Endothelial cell of umbilical vein (primary cell): Measurements from ENCODE around the gene TMEM40. TPM values are rescaled to one million over a fixed set of nuclear protein-coding genes. Genes with fewer than 3 reads are reported as not detected.

Experiments used
- BruUV-seq: library from RNA; stranded (reverse); fragments of 400-500 nt; replicated peaks from 2 replicates; lab custom pipeline; 2021; lab: Mats Ljungman, UMichigan
- CTCF ChIA-PET: fragments of 300-600, 350-600 bp; sonication (Branson Sonifier 250); formaldehyde crosslinking; loops from one replicate; lab custom pipeline; 2021; ENCODE audit warnings: antibody characterized with exemption, inconsistent platforms; lab: Charles Lee
- POLR2A ChIA-PET: fragments of 300-600, 350-600 bp; sonication (Branson Sonifier 250); formaldehyde crosslinking; loops from one replicate; lab custom pipeline; 2021; ENCODE audit warnings: antibody characterized with exemption, inconsistent platforms; lab: Charles Lee
- DNase-seq: peaks from one replicate; pipeline ENCODE4 v3.0.0-alpha.2; 2011; ENCODE audit warnings: low read depth, low spot score
- FAIRE-seq: peaks from 2 replicates; lab custom pipeline; 2011; peaks lifted over from hg19 to GRCh38; lab: Jason Lieb, UNC
- H2AFZ ChIP-seq: 2 replicates; pipeline ENCODE4 v1.6.0; 2012; ENCODE audit warnings: low read depth, low read length, control low read depth, inconsistent platforms
- H3K27ac ChIP-seq: 2 replicates; pipeline ENCODE4 v1.5.1; 2011; ENCODE audit warnings: low read depth, mild to moderate bottlenecking, control low read depth, low read length, moderate library complexity; ENCODE audit not compliant: insufficient read depth
- H3K27me3 ChIP-seq, 2 experiments: 2 replicates each; pipeline versions ENCODE4 v1.6.0 to v1.6.1; 2011; ENCODE audit warnings: low read length in 2 of 2, mixed read lengths in 1 of 2; ENCODE audit not compliant: control insufficient read depth in 2 of 2, insufficient read depth in 2 of 2
- H3K36me3 ChIP-seq, 2 experiments: 2 replicates in 1 of 2; 3 replicates in 1 of 2; pipeline ENCODE4 v1.5.1; 2011; ENCODE audit warnings: low read length in 2 of 2, mild to moderate bottlenecking in 1 of 2, moderate library complexity in 1 of 2; ENCODE audit not compliant: control insufficient read depth in 2 of 2, insufficient read depth in 2 of 2; ENCODE audit errors: extremely low read depth in 1 of 2
- H3K4me1 ChIP-seq: 3 replicates; pipeline ENCODE4 v1.5.1; 2011; ENCODE audit warnings: mild to moderate bottlenecking, low read length; ENCODE audit not compliant: control insufficient read depth, insufficient read depth; ENCODE audit errors: extremely low read depth
- H3K4me2 ChIP-seq: 2 replicates; pipeline ENCODE4 v1.6.1; 2011; ENCODE audit warnings: low read length, control low read depth, mixed read lengths; ENCODE audit not compliant: insufficient read depth
- H3K4me3 ChIP-seq, 3 experiments: fragments of 200-600 bp in 1 of 3; sonication (generic), shearing (Covaris generic) in 1 of 3; replicated peaks in 1 of 3; 2 replicates each; pipeline ENCODE4 v1.5.1; 2011 to 2016; ENCODE audit warnings: control low read depth in 3 of 3, low read length in 3 of 3, mild to moderate bottlenecking in 2 of 3, inconsistent platforms in 1 of 3, low read depth in 1 of 3, moderate library complexity in 1 of 3; ENCODE audit not compliant: insufficient read depth in 1 of 3
- H3K79me2 ChIP-seq: 2 replicates; pipeline ENCODE4 v1.6.0; 2012; ENCODE audit warnings: low read length, inconsistent platforms; ENCODE audit not compliant: control insufficient read depth, insufficient read depth
- H3K9ac ChIP-seq: replicated peaks from 2 replicates; pipeline ENCODE3; 2011; ENCODE audit warnings: low read length, control low read depth; ENCODE audit not compliant: insufficient read depth; ENCODE audit errors: extremely low read depth
- H3K9me1 ChIP-seq: replicated peaks from 3 replicates; pipeline ENCODE4 v1.6.0; 2011; ENCODE audit warnings: mild to moderate bottlenecking, low read length; ENCODE audit not compliant: control insufficient read depth, insufficient read depth; ENCODE audit errors: extremely low read depth
- H3K9me3 ChIP-seq: replicated peaks from 2 replicates; pipeline ENCODE4 v1.5.1; 2012; ENCODE audit warnings: low read length, inconsistent platforms; ENCODE audit not compliant: control insufficient read depth, insufficient read depth
- H4K20me1 ChIP-seq: replicated peaks from 2 replicates; pipeline ENCODE3; 2011; ENCODE audit warnings: mild to moderate bottlenecking, low read length; ENCODE audit not compliant: control insufficient read depth, insufficient read depth; ENCODE audit errors: extremely low read depth
- CTCF ChIP-seq, 2 donors: IDR thresholded peaks; 1 replicate in 1 of 2; 2 replicates in 1 of 2; pipeline ENCODE4 v1.5.1; 2011; ENCODE audit warnings: low read length in 2 of 2, mild to moderate bottlenecking in 2 of 2, moderate library complexity in 2 of 2, control low read depth in 1 of 2, inconsistent platforms in 1 of 2, low read depth in 1 of 2; ENCODE audit not compliant: insufficient read depth in 1 of 2; ENCODE audit errors: extremely low read depth in 1 of 2
- EZH2 ChIP-seq: IDR thresholded peaks from 2 replicates; pipeline ENCODE4 v1.6.1; 2012; ENCODE audit warnings: borderline replicate concordance, low read depth, mild to moderate bottlenecking, moderate library complexity, low read length, inconsistent platforms; ENCODE audit not compliant: severe bottlenecking
- FOS ChIP-seq: IDR thresholded peaks from 2 replicates; pipeline ENCODE4 v1.6.1; 2011; ENCODE audit warnings: mild to moderate bottlenecking, low read length, moderate library complexity, borderline replicate concordance; ENCODE audit not compliant: insufficient read depth
- GATA2 ChIP-seq: IDR thresholded peaks from 2 replicates; pipeline ENCODE4 v1.7.0; 2011; ENCODE audit warnings: low read depth, mild to moderate bottlenecking, moderate library complexity, mixed read lengths, low read length; ENCODE audit not compliant: insufficient read length, insufficient read depth
- JUN ChIP-seq: IDR thresholded peaks from 2 replicates; pipeline ENCODE4 v1.6.1; 2011; ENCODE audit warnings: borderline replicate concordance, low read depth; ENCODE audit not compliant: insufficient read length, insufficient read depth
- MAX ChIP-seq: IDR thresholded peaks from 2 replicates; pipeline ENCODE4 v1.6.1; 2011; ENCODE audit not compliant: insufficient read depth, insufficient read length
- MYC ChIP-seq: IDR thresholded peaks from one replicate; pipeline ENCODE4 v1.6.1; 2011; ENCODE audit warnings: mild to moderate bottlenecking, low read depth, low read length
- POLR2A ChIP-seq: IDR thresholded peaks from 2 replicates; pipeline ENCODE4 v1.6.1; 2012; ENCODE audit warnings: low read depth, mild to moderate bottlenecking, control low read depth, low read length
- POLR2AphosphoS5 ChIP-seq: IDR thresholded peaks from 2 replicates; pipeline ENCODE4 v1.6.1; 2012; ENCODE audit warnings: low read depth, mild to moderate bottlenecking, control low read depth, low read length, moderate library complexity; ENCODE audit not compliant: insufficient read depth
- dilution Hi-C: fragments of 300-500 bp; cut with MboI; formaldehyde crosslinking; loops from one replicate; pipeline ENCODE4 v1.15.0; 2019; ENCODE audit warnings: low sequenced_read_pairs; ENCODE audit not compliant: extremely low pct_ligation_motif_present
- intact Hi-C: fragments of 100-400 bp; cut with micrococcal nuclease; formaldehyde crosslinking; loops from one replicate; pipeline ENCODE4 v1.10.0; 2022
- polyA plus RNA-seq, 4 experiments: library from polyadenylated mRNA; depleted of rRNA in 3 of 4; stranded (reverse) in 3 of 4; unstranded in 1 of 4; fragments of >200 nt; gene quantifications; 2 replicates each; pipeline versions ENCODE4 v1.2.1 to v1.2.3, GENCODE V29; 2011 to 2012; ENCODE audit warnings: missing spikeins in 1 of 4
- total RNA-seq: library from RNA; stranded (reverse); gene quantifications from 2 replicates; pipeline ENCODE4 v1.2.3, GENCODE V29; 2021

The TMEM40 gene
- total and polyA plus RNA-seq, 2 donors (not counting 3 experiments of a cell fraction or from before 2014, with no cell fraction given), result not detected

- no peak for FAIRE-seq
- ChIA-PET CTCF (no interaction called here), POLR2A (no interaction called here)
- Histone ChIP-seq H4K20me1 (no peaks in the 10 kb centered on the region), H3K27ac (no peak overlapping the region), H3K4me1 (no peaks in the 10 kb centered on the region), H3K27me3 (peaks cover 0 to 4% of the 10 kb centered on the region in 2 experiments), H2AFZ (no peak overlapping the region), H3K79me2 (no peaks in the 10 kb centered on the region), H3K9ac (no peak overlapping the region), H3K4me3 (no peak overlapping the region), H3K4me2 (no peak overlapping the region), H3K36me3 (no peaks in the 10 kb centered on the region), H3K9me1 (no peaks in the 10 kb centered on the region), H3K9me3 (no peaks in the 10 kb centered on the region)
- DNase-seq, result no peak
- intact Hi-C loops, result no loop called here
- TF ChIP-seq GATA2 (no peak), JUN (no peak), POLR2AphosphoS5 (no peak), POLR2A (no peak), MYC (no peak), EZH2 (no peak), FOS (no peak), CTCF (IDR thresholded peaks at IDR 0.05; ENCODE audit: extremely low read depth in 1 of 2, insufficient read depth in 1 of 2, low read depth in 1 of 2, low read length in 2 of 2) (no peak), MAX (no peak)
- no TSS peak for BruUV-seq
- dilution Hi-C loops, result no loop called here
Observed at GRCh38 chr3:12737319-12737718, 21.7 kb downstream of the TMEM40 start.
